ENCODE measurements around the gene INCA1.

The INCA1 gene

GRCh38 chr17:4947411-4948165, 49.7 kb downstream of the INCA1 start:
- DNase-seq: peak; percentile 45

- DNase-seq: peak; percentile 38
These were observed 50.3 kb downstream of the INCA1 start for GRCh38 chr17:4947010-4947410.

GRCh38 chr17:4946312-4946976, 50.9 kb downstream of the INCA1 start:
- no peak for DNase-seq

- DNase-seq: no peak
These were observed 51.4 kb downstream of the INCA1 start for GRCh38 chr17:4945944-4946280.

GRCh38 chr17:4945176-4945943, 52.0 kb downstream of the INCA1 start:
- peak; percentile 80 for DNase-seq

- DNase-seq: no peak
These were observed 52.7 kb downstream of the INCA1 start for GRCh38 chr17:4944554-4945175.

- DNase-seq: peak; percentile 72
These were observed 53.2 kb downstream of the INCA1 start for GRCh38 chr17:4944163-4944553.

GRCh38 chr17:4942760-4943508, 54.4 kb downstream of the INCA1 start:
- DNase-seq: no peak

GRCh38 chr17:4941319-4941610, 56.1 kb downstream of the INCA1 start:
- no peak for DNase-seq

- DNase-seq: peak; percentile 12
These were observed 56.6 kb downstream of the INCA1 start for GRCh38 chr17:4940555-4941318.

- peak; percentile 100 for DNase-seq
These were observed 57.3 kb downstream of the INCA1 start, which contains the start of the genes RNF167 and SLC25A11 for GRCh38 chr17:4939796-4940554. TSS of gene RNF167 (plus strand) at chr17:4940268. CDS start at chr17:4940910, 642 bp downstream. TSS of gene SLC25A11 (minus strand) at chr17:4940046. CDS start at chr17:4939910, 136 bp downstream.

GRCh38 chr17:4939546-4939795, 57.9 kb downstream of the INCA1 start:
- no peak for DNase-seq

GRCh38 chr17:4938688-4939545, 58.4 kb downstream of the INCA1 start:
- no peak for DNase-seq

Data from MV-4-11 (cell line).